Neuron (in vitro differentiated cells): ENCODE measurements around the gene CHRNG.
"Not testable (repeated sequence)": the region's sequence is repeated elsewhere in the genome, so short reads cannot be mapped to it uniquely, and the experiment has no call there.

Experiments used
- H2AFZ ChIP-seq: one replicate; pipeline ENCODE4 v1.6.1; 2013; ENCODE audit warnings: low read depth, mild to moderate bottlenecking, inconsistent platforms, low read length, moderate library complexity
- H3K27me3 ChIP-seq: one replicate; pipeline ENCODE4 v1.6.1; 2013; ENCODE audit warnings: low read length; ENCODE audit not compliant: insufficient read depth
- H3K36me3 ChIP-seq: one replicate; pipeline ENCODE4 v1.6.1; 2013; ENCODE audit warnings: low read length; ENCODE audit not compliant: insufficient read depth
- H3K4me1 ChIP-seq: one replicate; pipeline ENCODE4 v1.6.1; 2013; ENCODE audit warnings: low read length; ENCODE audit not compliant: insufficient read depth
- H3K4me3 ChIP-seq: 2 replicates; pipeline ENCODE4 v1.5.1; 2013; ENCODE audit warnings: mild to moderate bottlenecking, low read length, moderate library complexity
- H3K9me3 ChIP-seq: one replicate; pipeline ENCODE4 v1.6.1; 2013; ENCODE audit warnings: low read length

CHRNG gene

DNA sequence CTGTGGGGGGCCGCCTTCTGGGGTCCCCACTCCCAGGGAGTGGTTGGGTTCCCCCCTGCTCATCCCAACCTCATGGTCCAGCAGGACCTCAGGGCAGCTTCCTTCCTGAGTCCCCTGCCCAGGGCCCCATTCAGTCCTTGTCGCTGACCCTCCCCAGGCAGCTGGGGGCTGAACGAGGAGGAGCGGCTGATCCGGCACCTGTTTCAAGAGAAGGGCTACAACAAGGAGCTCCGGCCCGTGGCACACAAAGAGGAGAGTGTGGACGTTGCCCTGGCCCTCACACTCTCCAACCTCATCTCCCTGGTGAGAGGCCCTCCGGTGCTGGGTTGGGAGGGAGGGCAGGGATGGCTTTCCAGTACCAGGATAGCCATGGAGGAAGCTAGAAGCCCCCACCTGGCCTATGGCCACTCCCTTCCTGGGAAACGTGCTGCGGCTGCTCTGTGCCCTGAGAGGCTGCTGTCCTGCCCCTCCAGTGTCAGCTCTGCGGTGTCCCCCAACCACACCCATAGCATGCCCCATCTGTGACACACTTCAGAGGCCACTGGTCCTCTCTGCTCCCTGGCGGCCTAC lies 13.0 kb upstream of the CHRNG start:
- peaks cover 16% of the 10 kb centered on the region for H3K4me1 ChIP-seq
- no peaks in the 10 kb centered on the region for H3K9me3 ChIP-seq
- H3K4me3 ChIP-seq, result no peak overlapping the region
- H2AFZ ChIP-seq, result no peak overlapping the region
- H3K27me3 ChIP-seq, result peaks cover 44% of the 10 kb centered on the region
- no peaks in the 10 kb centered on the region for H3K36me3 ChIP-seq

DNA sequence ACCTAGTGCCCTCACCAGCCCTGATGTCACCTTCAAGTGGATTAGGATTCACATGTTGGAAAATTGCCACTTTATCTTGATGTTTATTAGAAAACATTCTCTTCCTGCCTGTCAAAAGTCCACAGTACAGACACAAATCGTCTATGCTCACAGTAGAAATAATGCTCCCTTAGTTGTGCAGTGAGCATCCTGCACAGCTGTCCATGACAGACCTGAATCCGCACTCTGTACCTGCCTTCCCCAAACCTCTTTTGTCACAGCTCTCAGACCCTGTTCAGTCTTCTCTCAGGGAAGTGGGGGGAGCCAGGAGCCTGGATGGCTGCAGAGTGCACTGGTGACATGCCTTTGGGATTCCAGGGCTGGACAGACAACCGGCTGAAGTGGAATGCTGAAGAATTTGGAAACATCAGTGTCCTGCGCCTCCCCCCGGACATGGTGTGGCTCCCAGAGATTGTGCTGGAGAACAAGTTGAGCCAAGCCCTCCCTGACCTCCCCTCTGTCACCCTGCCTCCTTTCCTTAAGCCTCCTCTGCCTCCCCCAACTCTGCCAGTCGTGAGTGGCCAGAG lies 11.5 kb upstream of the CHRNG start:
- Histone ChIP-seq H3K9me3 (no peaks in the 10 kb centered on the region), H2AFZ (no peak overlapping the region), H3K4me1 (peaks cover 16% of the 10 kb centered on the region), H3K4me3 (no peak overlapping the region), H3K27me3 (peaks cover 33% of the 10 kb centered on the region), H3K36me3 (no peaks in the 10 kb centered on the region)

DNA sequence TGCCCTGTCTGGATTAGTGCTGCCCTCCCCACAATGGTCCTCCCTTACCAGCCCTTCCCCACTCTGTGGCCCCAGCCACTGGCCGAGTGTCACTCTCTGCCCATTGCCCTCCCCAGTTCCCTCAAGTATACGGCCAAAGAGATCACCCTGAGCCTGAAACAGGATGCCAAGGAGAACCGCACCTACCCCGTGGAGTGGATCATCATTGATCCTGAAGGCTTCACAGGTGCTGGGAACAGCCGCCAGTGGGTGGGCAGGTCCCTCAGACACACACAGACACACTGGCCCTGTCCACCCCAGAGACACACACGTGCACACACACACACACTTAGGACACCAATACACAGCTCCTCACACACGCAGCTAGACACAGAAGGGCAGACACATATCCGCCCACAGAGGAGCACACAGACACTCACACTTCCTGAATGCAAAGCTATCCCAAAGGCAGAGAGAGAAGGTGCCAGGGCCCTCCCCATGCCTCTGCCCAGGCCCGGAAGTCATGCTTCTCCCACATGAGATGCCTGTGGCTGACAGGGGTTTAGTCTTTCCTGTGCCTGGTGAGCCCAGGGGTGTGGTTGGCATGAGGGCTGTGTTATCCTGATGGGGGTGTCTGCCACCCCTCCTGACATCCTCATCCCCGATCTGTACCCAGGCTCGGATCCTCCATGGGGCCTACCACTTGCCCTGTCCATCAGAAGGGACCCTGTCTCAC lies 10.6 kb upstream of the CHRNG start:
- Histone ChIP-seq H2AFZ (no peak overlapping the region), H3K36me3 (no peaks in the 10 kb centered on the region), H3K4me3 (no peak overlapping the region), H3K27me3 (peaks cover 24% of the 10 kb centered on the region), H3K4me1 (peaks cover 8% of the 10 kb centered on the region), H3K9me3 (no peaks in the 10 kb centered on the region)

DNA sequence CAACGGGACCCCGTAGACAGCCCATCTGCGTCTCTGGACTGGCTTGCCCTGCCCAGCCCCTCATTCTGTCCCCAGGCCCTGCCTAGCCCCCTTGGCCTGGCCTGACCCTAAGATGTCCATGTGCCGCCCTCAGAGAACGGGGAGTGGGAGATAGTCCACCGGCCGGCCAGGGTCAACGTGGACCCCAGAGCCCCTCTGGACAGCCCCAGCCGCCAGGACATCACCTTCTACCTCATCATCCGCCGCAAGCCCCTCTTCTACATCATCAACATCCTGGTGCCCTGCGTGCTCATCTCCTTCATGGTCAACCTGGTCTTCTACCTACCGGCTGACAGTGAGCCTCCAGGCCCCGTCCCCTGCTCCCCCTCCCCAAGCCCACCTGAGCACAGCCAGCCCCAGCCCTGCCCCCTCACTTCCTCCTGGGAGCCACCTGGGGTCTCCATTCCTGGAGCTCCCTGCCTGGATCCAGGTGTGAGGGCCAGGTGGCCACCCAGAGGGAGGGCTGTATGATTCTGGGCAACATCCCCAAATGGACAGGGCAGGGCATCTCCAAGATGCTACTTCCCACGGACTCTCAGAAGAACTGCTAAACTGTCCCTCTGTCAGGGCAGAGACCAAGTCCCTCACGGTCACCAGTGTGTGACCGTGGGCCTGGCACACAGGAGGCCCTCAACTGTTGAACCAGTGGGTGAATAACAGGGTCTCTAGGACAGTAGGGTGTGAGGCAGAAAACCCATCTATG lies 9.5 kb upstream of the CHRNG start:
- H3K4me3 ChIP-seq, result no peak overlapping the region

DNA sequence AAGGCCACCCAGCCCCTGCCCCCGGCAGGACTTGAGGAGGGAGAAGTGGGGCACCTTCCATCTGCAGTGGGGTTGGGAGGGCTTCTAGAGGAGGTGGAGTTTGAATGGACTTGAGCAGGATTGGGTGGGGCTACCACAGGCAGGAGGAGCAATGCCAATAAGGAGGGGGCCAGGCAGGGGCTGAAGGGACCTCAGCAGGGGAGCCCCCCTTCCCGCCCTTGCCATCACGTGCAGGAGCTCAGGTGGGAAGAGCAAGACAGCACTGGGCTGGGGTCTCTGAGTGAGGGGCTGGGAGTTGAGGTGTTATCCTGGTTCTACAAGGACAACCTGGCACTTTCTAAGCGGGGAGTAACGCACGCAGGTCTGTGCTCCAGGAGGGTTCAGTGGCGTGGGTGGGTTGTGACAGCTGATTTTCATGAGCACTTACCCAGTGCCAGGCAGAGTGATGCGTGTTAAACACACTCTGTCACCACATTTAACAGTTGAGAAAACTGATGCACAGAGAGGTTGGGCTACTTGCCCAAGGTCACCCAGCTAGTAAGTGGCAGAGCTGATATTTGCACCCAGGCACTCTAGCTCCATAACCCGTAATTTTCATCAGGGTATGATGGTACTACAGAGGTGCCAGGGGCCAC lies 8.7 kb upstream of the CHRNG start:
- H3K4me3 ChIP-seq, result no peak overlapping the region
- no peaks in the 10 kb centered on the region for H3K9me3 ChIP-seq
- H3K27me3 ChIP-seq, result peaks cover 21% of the 10 kb centered on the region
- no peak overlapping the region for H2AFZ ChIP-seq
- no peaks in the 10 kb centered on the region for H3K36me3 ChIP-seq
- no peaks in the 10 kb centered on the region for H3K4me1 ChIP-seq

More for the DNA sequence above, 9.5 kb upstream of the CHRNG start:
- H3K4me1 ChIP-seq, result peaks cover 7% of the 10 kb centered on the region
- H3K27me3 ChIP-seq, result peaks cover 21% of the 10 kb centered on the region
- no peak overlapping the region for H2AFZ ChIP-seq
- no peaks in the 10 kb centered on the region for H3K9me3 ChIP-seq
- no peaks in the 10 kb centered on the region for H3K36me3 ChIP-seq

DNA sequence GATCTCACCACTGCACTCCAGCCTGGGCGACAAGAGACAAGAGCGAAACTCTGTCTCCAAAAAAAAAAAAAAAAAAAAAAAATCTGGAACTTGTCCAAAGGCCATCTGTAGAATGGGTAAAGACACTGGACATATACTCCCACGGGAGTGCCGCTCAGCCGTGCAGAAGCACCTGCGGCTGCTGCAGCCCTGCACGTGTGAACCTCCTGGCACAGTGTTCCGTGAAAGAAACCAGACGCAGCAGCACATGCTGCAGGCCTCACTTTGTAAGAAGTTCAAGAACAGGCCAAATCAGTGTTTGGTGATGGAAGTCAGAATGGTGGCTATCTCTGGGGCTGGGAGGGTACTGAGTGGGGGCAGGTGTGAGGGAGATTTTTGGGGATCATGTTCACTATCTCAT lies 7.1 kb upstream of the CHRNG start:
- no peaks in the 10 kb centered on the region for H3K36me3 ChIP-seq
- H2AFZ ChIP-seq, result no peak overlapping the region
- H3K4me3 ChIP-seq, result no peak overlapping the region
- H3K27me3 ChIP-seq, result peaks cover 14% of the 10 kb centered on the region
- H3K4me1 ChIP-seq, result no peaks in the 10 kb centered on the region
- peaks cover 3% of the 10 kb centered on the region for H3K9me3 ChIP-seq

DNA sequence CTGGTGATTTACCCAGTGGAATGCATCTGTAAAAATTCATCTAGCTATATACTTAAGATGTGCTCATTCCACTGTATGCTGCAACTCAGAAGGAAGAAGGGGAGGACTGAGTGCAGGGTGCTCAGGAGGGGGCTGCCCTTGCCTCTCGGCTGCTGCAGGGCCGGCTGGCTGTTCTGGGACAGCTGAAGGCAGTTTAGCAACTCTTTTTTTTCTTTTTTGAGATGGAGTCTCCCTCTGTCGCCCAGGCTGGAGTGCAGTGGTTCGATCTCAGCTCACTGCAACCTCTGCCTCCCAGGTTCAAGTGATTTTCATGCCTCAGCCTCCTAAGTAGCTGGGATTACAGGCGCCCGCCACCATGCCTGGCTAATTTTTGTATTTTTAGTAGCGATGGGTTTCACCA lies 6.7 kb upstream of the CHRNG start:
- not testable (repeated sequence) for H3K9me3 ChIP-seq, H3K36me3 ChIP-seq, H2AFZ ChIP-seq, H3K4me1 ChIP-seq, H3K4me3 ChIP-seq
- H3K27me3 ChIP-seq, result peaks cover 12% of the 10 kb centered on the region

DNA sequence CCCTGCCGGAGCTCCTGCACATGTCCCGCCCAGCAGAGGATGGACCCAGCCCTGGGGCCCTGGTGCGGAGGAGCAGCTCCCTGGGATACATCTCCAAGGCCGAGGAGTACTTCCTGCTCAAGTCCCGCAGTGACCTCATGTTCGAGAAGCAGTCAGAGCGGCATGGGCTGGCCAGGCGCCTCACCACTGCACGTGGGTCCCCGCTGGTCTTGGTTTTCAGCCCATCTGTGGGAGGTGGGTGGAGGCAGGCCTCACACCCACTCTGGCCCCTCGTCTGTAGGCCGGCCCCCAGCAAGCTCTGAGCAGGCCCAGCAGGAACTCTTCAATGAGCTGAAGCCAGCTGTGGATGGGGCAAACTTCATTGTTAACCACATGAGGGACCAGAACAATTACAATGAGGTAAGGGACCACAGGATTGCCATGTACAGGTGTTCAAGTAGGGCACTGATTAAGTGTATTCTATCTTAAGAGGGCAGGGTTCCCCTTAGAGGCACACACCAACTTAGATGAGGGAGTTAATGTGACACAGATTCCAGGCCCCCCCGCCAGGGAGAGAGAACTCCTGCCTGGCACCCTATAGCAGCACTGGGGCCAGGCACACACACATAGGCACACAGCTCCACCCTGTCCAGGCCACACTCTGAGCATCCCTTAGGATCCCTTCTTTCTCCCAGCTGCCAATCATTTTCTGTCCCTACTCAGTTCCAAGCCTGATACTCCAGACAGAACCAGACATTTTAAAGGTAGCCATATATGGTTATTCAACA lies 5.4 kb upstream of the CHRNG start:
- H3K27me3 ChIP-seq, result peaks cover 2% of the 10 kb centered on the region

DNA sequence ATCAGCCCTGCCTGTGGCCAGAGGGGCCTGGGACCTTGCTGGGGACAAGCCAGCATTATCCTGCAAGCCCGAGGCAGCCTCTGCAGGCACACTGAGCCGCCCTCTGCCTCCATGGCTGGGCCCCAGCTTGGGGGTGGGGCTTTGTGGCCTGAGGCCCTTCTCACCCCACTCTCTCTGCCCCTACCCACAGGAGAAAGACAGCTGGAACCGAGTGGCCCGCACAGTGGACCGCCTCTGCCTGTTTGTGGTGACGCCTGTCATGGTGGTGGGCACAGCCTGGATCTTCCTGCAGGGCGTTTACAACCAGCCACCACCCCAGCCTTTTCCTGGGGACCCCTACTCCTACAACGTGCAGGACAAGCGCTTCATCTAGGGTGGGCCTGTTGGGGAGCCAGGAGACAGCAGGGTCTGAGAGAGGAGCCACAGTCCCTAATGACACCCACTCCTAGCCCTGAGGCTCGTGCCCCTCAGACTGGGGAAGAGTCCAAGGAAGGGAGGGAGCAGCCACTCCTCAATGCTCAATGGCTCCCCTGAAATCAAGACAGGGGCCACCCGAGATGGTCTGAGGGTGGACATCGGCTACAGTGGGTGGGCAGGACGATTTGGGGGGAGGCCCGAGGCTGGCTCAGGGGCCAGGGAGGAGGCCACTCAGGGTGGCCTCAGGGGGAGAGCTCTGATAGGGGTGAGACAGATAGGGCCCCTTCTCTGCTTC lies 4.4 kb upstream of the CHRNG start:
- no peaks in the 10 kb centered on the region for H3K4me1 ChIP-seq
- no peak overlapping the region for H3K4me3 ChIP-seq
- peaks cover 3% of the 10 kb centered on the region for H3K9me3 ChIP-seq
- H3K36me3 ChIP-seq, result no peaks in the 10 kb centered on the region
- H3K27me3 ChIP-seq, result no peaks in the 10 kb centered on the region
- no peak overlapping the region for H2AFZ ChIP-seq

More for the DNA sequence above, 5.4 kb upstream of the CHRNG start:
- Histone ChIP-seq H3K36me3 (no peaks in the 10 kb centered on the region), H3K9me3 (peaks cover 3% of the 10 kb centered on the region), H3K4me1 (no peaks in the 10 kb centered on the region), H2AFZ (no peak overlapping the region), H3K4me3 (no peak overlapping the region)

DNA sequence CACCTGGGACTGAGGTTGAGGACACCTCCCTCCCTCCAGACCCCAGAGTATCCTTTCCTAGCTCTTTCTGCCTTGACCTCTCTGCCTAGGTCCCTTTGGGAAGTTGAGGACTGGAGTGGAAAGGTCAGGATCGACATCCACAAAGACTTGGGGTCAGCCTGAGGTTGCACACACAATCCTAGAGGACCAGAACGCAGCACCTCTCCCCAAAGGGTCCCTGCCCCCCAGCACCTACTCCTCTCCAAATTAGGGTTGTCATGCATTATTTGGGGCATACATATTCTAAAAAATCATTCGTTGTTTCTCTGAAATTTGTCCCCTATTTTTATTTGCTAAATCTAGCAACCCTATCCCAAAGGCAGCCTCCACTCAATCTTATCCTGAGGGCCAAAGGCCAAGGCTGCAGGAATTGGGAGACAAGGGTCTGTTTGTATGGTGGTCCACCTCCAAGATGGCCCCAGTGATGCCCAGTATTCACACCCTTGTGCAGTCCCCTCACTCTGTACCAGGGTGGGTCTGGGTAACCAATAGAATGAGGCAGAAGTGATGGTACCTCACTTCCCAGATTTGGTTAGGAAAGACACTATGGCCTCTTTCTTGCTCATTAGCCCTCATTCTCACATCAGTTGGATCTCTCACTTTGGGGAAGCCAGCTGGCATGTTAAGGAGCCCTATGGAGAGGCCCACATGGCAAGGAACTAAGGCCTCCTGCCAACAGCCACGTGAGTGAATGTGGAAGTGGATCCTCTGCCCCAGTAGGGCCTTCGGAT lies 3.5 kb upstream of the CHRNG start:
- H3K9me3 ChIP-seq, result peaks cover 3% of the 10 kb centered on the region
- no peaks in the 10 kb centered on the region for H3K4me1 ChIP-seq
- H3K36me3 ChIP-seq, result no peaks in the 10 kb centered on the region
- no peak overlapping the region for H2AFZ ChIP-seq
- no peaks in the 10 kb centered on the region for H3K27me3 ChIP-seq
- no peak overlapping the region for H3K4me3 ChIP-seq

DNA sequence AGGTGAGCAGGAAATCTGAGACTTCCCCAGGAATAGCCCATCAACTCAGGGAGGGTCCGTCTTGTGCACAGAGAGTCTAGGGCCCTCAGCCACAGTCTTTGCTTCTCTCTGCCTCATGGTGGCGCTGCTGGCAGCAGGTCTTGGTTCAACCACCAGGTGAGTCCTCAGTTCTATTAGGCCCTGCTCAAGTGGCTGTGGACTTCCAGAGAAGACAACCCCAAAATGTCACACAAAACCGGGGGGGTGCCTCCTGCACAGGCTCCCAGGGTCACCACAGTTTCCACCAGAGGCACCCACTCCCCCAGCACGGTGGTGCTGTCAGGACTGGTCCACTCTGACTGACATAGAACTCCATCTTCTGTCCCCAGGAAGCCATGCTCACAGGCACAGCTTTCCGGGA lies 2.4 kb upstream of the CHRNG start:
- H3K9me3 ChIP-seq, result peaks cover 3% of the 10 kb centered on the region
- no peak overlapping the region for H3K4me3 ChIP-seq
- no peak overlapping the region for H2AFZ ChIP-seq
- no peaks in the 10 kb centered on the region for H3K36me3 ChIP-seq
- H3K4me1 ChIP-seq, result no peaks in the 10 kb centered on the region
- no peaks in the 10 kb centered on the region for H3K27me3 ChIP-seq
